ENCODE measurements around the gene DDX42. TPM values are rescaled to one million over a fixed set of nuclear protein-coding genes. Genes with fewer than 3 reads are reported as not detected.

DDX42 gene
- total and polyA plus RNA-seq, 2 of the 13 experiments (the other 11 are each of a cell fraction or from before 2014, with no cell fraction given) = 87.2 to 92.9 TPM

- TF ChIP-seq ZNF800 (CRISPR knock-in tag; IDR thresholded peaks at IDR 0.05) (no peak), ZNF879 (CRISPR knock-in tag; IDR thresholded peaks at IDR 0.05) (0 out of 2 replicates have a peak, but pooled peaks have one; percentile 85), ZMYM2 (CRISPR knock-in tag; IDR thresholded peaks at IDR 0.05) (no peak), FOXA3 (CRISPR knock-in tag; IDR thresholded peaks at IDR 0.05) (no peak), ESRRA (CRISPR knock-in tag; IDR thresholded peaks at IDR 0.05; ENCODE audit: low read depth) (no peak), ZNF713 (CRISPR knock-in tag; IDR thresholded peaks at IDR 0.05) (0 out of 2 replicates have a peak, but pooled peaks have one; percentile 43), RAD51 (IDR thresholded peaks at IDR 0.05; ENCODE audit: borderline replicate concordance) (no peak), KDM2A (CRISPR knock-in tag; IDR thresholded peaks at IDR 0.05; ENCODE audit: borderline replicate concordance, low read depth) (no peak), ZIK1 (CRISPR knock-in tag; IDR thresholded peaks at IDR 0.05; ENCODE audit: borderline replicate concordance, low read depth) (no peak), ZBTB8A (CRISPR knock-in tag; IDR thresholded peaks at IDR 0.05; ENCODE audit: borderline replicate concordance, low read depth) (no peak), UBTF (CRISPR knock-in tag; IDR thresholded peaks at IDR 0.05) (no peak), ZNF441 (CRISPR knock-in tag; IDR thresholded peaks at IDR 0.05; ENCODE audit: borderline replicate concordance) (peak; percentile 86), ZNF230 (CRISPR knock-in tag; IDR thresholded peaks at IDR 0.05) (no peak), MIER2 (CRISPR knock-in tag; IDR thresholded peaks at IDR 0.05) (no peak), CC2D1A (CRISPR knock-in tag; IDR thresholded peaks at IDR 0.05) (0 out of 2 replicates have a peak, but pooled peaks have one; percentile 26), MEIS1 (CRISPR knock-in tag; IDR thresholded peaks at IDR 0.05; ENCODE audit: borderline replicate concordance) (no peak), ZNF749 (CRISPR knock-in tag; IDR thresholded peaks at IDR 0.05; ENCODE audit: borderline replicate concordance) (no peak), ZNF101 (CRISPR knock-in tag; IDR thresholded peaks at IDR 0.05; ENCODE audit: borderline replicate concordance, low read depth) (no peak), ZNF792 (CRISPR knock-in tag; IDR thresholded peaks at IDR 0.05) (no peak), ZNF264 (CRISPR knock-in tag; IDR thresholded peaks at IDR 0.05) (no peak), ZNF263 (CRISPR knock-in tag; IDR thresholded peaks at IDR 0.05) (0 out of 2 replicates have a peak, but pooled peaks have one; percentile 13), RFX5 (IDR thresholded peaks at IDR 0.05; ENCODE audit: low read depth, low read length) (no peak), TAF1 (CRISPR knock-in tag; IDR thresholded peaks at IDR 0.05) (no peak), ATF4 (CRISPR knock-in tag; IDR thresholded peaks at IDR 0.05) (no peak), ZNF451 (CRISPR knock-in tag; IDR thresholded peaks at IDR 0.05) (no peak), FOXP1 (IDR thresholded peaks at IDR 0.05) (no peak), FOXP1 (CRISPR knock-in tag; IDR thresholded peaks at IDR 0.05) (no peak)
- TF ChIP-seq, protein P1, sequence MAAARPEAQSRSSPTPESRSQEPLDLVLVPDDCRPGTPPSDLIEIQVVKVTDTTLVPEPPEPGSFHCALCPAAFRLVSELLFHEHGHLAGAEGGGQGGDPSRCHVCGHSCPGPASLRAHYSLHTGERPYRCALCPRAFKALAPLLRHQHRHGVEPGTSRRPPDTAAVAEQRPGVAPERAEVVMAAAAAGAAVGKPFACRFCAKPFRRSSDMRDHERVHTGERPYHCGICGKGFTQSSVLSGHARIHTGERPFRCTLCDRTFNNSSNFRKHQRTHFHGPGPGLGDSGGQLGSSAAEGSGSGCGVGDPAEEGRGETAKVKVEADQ (CRISPR knock-in tag; IDR thresholded peaks at IDR 0.05; ENCODE audit: borderline replicate concordance) = no peak
Observed at GRCh38 chr17:63826468-63827001, 52.6 kb downstream of the DDX42 start (continued).
